GM12864 (cell line): Measurements from ENCODE around the gene GCNA.

ENCODE experiments used
- DNase-seq: peaks from one replicate; pipeline ENCODE4 v3.0.0-alpha.2; 2011; ENCODE audit warnings: low read depth
- H3K4me3 ChIP-seq: 2 replicates; pipeline ENCODE4 v1.5.1; 2011; ENCODE audit warnings: mild to moderate bottlenecking, low read depth, low read length, control low read depth
- CTCF ChIP-seq: IDR thresholded peaks from 2 replicates; pipeline ENCODE4 v1.5.1; 2011; ENCODE audit warnings: low read depth, mild to moderate bottlenecking, moderate library complexity, low read length, control low read depth, inconsistent platforms; ENCODE audit errors: missing control alignments

The GCNA gene

GRCh38 chrX:71578253-71579135, at the start of gene GCNA:
Gene GCNA (plus strand): TSS chrX:71578437. CDS start chrX:71580822, 2,385 bp downstream.
- H3K4me3 ChIP-seq = no peak within 1 kb of the TSS
- DNase-seq = no peak
- TF ChIP-seq CTCF = no peak

GRCh38 chrX:71532078-71532752, 46.0 kb upstream of the GCNA start:
- no peak for TF ChIP-seq CTCF
- peak overlapping the region; percentile 57 for H3K4me3 ChIP-seq
- no peak for DNase-seq

- TF ChIP-seq CTCF = no peak
- DNase-seq = peak; percentile 98
- H3K4me3 ChIP-seq = peak within 1 kb of the TSS; percentile 90
Measured at GRCh38 chrX:71532753-71533425, 45.3 kb upstream of the GCNA start, which contains the start of gene OGT. Gene OGT (plus strand): TSS chrX:71533104. CDS start chrX:71533300, 196 bp downstream.

GRCh38 chrX:71533516-71533850, 44.8 kb upstream of the GCNA start:
- no peak for TF ChIP-seq CTCF
- DNase-seq = no peak
- H3K4me3 ChIP-seq = peak overlapping the region; percentile 90

- no peak for TF ChIP-seq CTCF
- peak overlapping the region; percentile 90 for H3K4me3 ChIP-seq
- DNase-seq = no peak
Measured at GRCh38 chrX:71533851-71534561, 44.2 kb upstream of the GCNA start.

- DNase-seq = no peak
- H3K4me3 ChIP-seq = peak overlapping the region; percentile 90
- TF ChIP-seq CTCF = no peak
Measured at GRCh38 chrX:71534773-71535544, 43.3 kb upstream of the GCNA start.
